NT2/D1 (cell line): ENCODE measurements around the gene USP47.

Source experiments
- YY1 ChIP-seq: IDR thresholded peaks from 2 replicates; pipeline ENCODE4 v1.6.1; 2011; ENCODE audit not compliant: insufficient read length, insufficient read depth
- ZNF274 ChIP-seq: IDR thresholded peaks from 2 replicates; pipeline ENCODE4 v1.6.1; 2011; ENCODE audit warnings: mild to moderate bottlenecking, low read depth, low read length

GRCh38 chr11:11858676-11859075 lies 16.9 kb downstream of the USP47 start:
- TF ChIP-seq YY1 (no peak), ZNF274 (no peak)
